ENCODE measurements around the gene ANKRD11.

ANKRD11 gene

GRCh38 chr16:89347807-89348206 lies 142.6 kb downstream of the ANKRD11 start:
- peaks cover 100% of the 10 kb centered on the region for H3K79me2 ChIP-seq (ENCODE audit: control insufficient read depth, low read length)
- peaks cover 14% of the 10 kb centered on the region for H3K4me1 ChIP-seq (ENCODE audit: control insufficient read depth, low read length)
- H3K27ac ChIP-seq (ENCODE audit: low read depth, low read length): no peak overlapping the region
- no peak overlapping the region for H3K4me3 ChIP-seq (ENCODE audit: low read length)
- no peaks in the 10 kb centered on the region for H3K9me3 ChIP-seq (ENCODE audit: control insufficient read depth, insufficient read depth, low read length)
- peaks cover 54% of the 10 kb centered on the region for H4K20me1 ChIP-seq (ENCODE audit: control insufficient read depth, insufficient read depth, low read depth, low read length)
- 0 out of 2 replicates have a peak, but pooled peaks cover 4% of the 10 kb centered on the region for H3F3A ChIP-seq (ENCODE audit: control insufficient read depth, insufficient read depth)
- TF ChIP-seq EZH2phosphoT487 (IDR thresholded peaks at IDR 0.05; ENCODE audit: borderline replicate concordance, low read length): no peak
- no peak for TF ChIP-seq CTCF (IDR thresholded peaks at IDR 0.05; ENCODE audit: low read depth, low read length, poor library complexity, severe bottlenecking)
- H3K36me3 ChIP-seq (ENCODE audit: control insufficient read depth, low read length): peaks cover 5% of the 10 kb centered on the region
- H3K9me2 ChIP-seq (replicated peaks; ENCODE audit: control insufficient read depth, low read length): no peaks in the 10 kb centered on the region
- H3K4me2 ChIP-seq (ENCODE audit: low read length): no peak overlapping the region
- H3K27me3 ChIP-seq (ENCODE audit: control insufficient read depth, low read length): no peaks in the 10 kb centered on the region

DNA sequence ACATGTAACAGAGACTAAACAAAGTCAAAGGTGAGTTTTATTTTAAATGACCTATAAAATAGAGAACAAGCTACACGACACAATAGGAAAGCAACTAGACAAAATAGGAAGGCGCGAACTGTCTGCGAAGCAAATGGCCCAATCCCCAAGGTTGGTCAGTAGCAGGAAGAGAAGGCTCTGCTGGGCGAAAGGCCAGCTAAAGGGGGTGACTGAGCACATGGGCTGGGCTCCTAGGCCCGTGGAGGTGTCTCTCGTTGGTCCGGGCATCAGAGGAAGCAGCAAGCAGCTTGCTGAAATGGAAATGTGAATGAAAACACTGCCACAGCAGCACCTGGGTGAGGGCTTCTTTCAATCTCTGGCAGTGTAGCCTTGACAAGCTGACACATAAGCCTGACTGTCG lies 143.5 kb downstream of the ANKRD11 start:
- TF ChIP-seq EZH2phosphoT487 (IDR thresholded peaks at IDR 0.05; ENCODE audit: borderline replicate concordance, low read length): no peak
- TF ChIP-seq CTCF (IDR thresholded peaks at IDR 0.05; ENCODE audit: low read depth, low read length, poor library complexity, severe bottlenecking): no peak
- no peak overlapping the region for H3K4me3 ChIP-seq (ENCODE audit: low read length)
- H3K9me3 ChIP-seq (ENCODE audit: control insufficient read depth, insufficient read depth, low read length): no peaks in the 10 kb centered on the region
- peaks cover 9% of the 10 kb centered on the region for H3K4me1 ChIP-seq (ENCODE audit: control insufficient read depth, low read length)
- no peak overlapping the region for H3K27ac ChIP-seq (ENCODE audit: low read depth, low read length)
- 0 out of 2 replicates have a peak, but pooled peaks cover 4% of the 10 kb centered on the region for H3F3A ChIP-seq (ENCODE audit: control insufficient read depth, insufficient read depth)
- peaks cover 5% of the 10 kb centered on the region for H3K36me3 ChIP-seq (ENCODE audit: control insufficient read depth, low read length)
- no peak overlapping the region for H3K4me2 ChIP-seq (ENCODE audit: low read length)
- H3K9me2 ChIP-seq (replicated peaks; ENCODE audit: control insufficient read depth, low read length): no peaks in the 10 kb centered on the region
- H3K79me2 ChIP-seq (ENCODE audit: control insufficient read depth, low read length): peaks cover 100% of the 10 kb centered on the region
- H4K20me1 ChIP-seq (ENCODE audit: control insufficient read depth, insufficient read depth, low read depth, low read length): peaks cover 56% of the 10 kb centered on the region
- no peaks in the 10 kb centered on the region for H3K27me3 ChIP-seq (ENCODE audit: control insufficient read depth, low read length)

DNA sequence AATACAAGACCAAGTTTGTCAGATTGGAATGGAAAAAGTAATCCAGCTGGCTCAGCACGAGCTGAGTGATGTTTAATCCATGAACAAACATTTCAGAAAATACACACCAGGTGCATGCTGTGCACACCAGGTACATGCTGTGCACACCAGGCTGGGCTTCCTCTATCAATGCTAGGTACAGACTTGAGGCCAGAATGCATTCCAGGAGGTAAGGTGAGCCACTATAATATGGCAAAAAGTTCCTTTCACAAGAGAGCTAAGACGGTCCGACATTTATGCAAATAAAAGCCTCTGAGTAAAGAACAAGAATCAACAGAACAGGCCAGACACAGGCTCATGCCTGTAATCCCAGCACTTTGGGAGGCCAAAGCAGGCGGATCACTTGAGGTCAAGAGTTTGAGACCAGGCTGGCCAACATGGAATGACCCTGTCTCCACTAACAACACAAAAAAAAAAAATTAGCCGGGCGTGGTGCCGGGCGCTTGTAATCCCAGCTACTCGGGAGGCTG lies 144.7 kb downstream of the ANKRD11 start:
- H3K27ac ChIP-seq (ENCODE audit: low read depth, low read length): no peak overlapping the region
- TF ChIP-seq EZH2phosphoT487 (IDR thresholded peaks at IDR 0.05; ENCODE audit: borderline replicate concordance, low read length): no peak
- TF ChIP-seq CTCF (IDR thresholded peaks at IDR 0.05; ENCODE audit: low read depth, low read length, poor library complexity, severe bottlenecking): no peak
- no peaks in the 10 kb centered on the region for H3K27me3 ChIP-seq (ENCODE audit: control insufficient read depth, low read length)
- H3K4me1 ChIP-seq (ENCODE audit: control insufficient read depth, low read length): peaks cover 12% of the 10 kb centered on the region
- peaks cover 8% of the 10 kb centered on the region; the same call in 1 of the 2 replicates for H3F3A ChIP-seq (ENCODE audit: control insufficient read depth, insufficient read depth)
- H3K36me3 ChIP-seq (ENCODE audit: control insufficient read depth, low read length): peaks cover 3% of the 10 kb centered on the region
- H3K4me2 ChIP-seq (ENCODE audit: low read length): no peak overlapping the region
- no peaks in the 10 kb centered on the region for H3K9me2 ChIP-seq (replicated peaks; ENCODE audit: control insufficient read depth, low read length)
- H3K4me3 ChIP-seq (ENCODE audit: low read length): no peak overlapping the region
- peaks cover 100% of the 10 kb centered on the region for H3K79me2 ChIP-seq (ENCODE audit: control insufficient read depth, low read length)
- peaks cover 47% of the 10 kb centered on the region for H4K20me1 ChIP-seq (ENCODE audit: control insufficient read depth, insufficient read depth, low read depth, low read length)
- no peaks in the 10 kb centered on the region for H3K9me3 ChIP-seq (ENCODE audit: control insufficient read depth, insufficient read depth, low read length)

Measured in DOHH2 (cell line).